Breast epithelium (tissue), 3 donors: ENCODE results near the gene BRD7.

Experiments
- POLR2A ChIP-seq: fragments of 450-650 bp; IDR thresholded peaks from one replicate; pipeline ENCODE4 v1.6.1; 2016; ENCODE audit warnings: antibody characterized with exemption, mild to moderate bottlenecking, moderate library complexity
- POLR2AphosphoS5 ChIP-seq, 3 donors: sonication (generic); formaldehyde crosslinking; IDR thresholded peaks; one replicate each; pipeline ENCODE4 v1.6.1; 2017; ENCODE audit warnings: antibody characterized with exemption in 3 of 3
- TF ChIP-seq, protein P1 (sequence below), 3 donors: fragments of 450-650 bp; IDR thresholded peaks; one replicate each; pipeline ENCODE4 v1.5.1; 2016 to 2017; ENCODE audit warnings: antibody characterized with exemption in 3 of 3, mild to moderate bottlenecking in 3 of 3, moderate library complexity in 3 of 3

DNA sequence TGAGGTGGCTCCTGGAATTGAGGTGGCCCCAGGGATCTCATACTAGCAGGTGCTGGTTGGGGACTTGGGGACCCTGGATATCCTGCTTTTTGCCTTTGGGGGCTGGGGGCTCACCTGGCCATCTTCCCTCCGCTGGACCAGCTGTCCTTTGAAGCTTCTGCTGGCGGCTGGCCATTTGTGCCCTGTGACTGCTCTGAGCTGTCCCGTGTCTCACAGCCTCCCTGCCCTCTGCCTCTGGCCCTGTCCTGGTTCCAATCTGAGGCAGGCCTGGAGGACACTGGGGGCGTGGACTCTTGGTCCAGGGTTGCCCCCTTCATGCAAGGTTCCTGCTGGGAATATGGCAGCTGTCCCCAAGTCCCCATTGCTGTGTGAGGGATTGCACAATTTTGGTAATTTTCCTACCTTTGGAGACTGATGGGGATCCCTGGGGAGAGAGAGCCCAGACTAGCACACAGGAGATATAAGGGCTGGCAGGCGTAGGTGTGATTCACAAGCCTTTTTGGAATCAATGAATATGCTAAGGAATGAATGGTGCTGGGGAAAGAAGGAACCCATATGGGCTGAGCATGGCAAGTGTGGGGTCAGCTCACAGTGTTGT, 83.3 kb downstream of the BRD7 start:
- TF ChIP-seq, protein P1, sequence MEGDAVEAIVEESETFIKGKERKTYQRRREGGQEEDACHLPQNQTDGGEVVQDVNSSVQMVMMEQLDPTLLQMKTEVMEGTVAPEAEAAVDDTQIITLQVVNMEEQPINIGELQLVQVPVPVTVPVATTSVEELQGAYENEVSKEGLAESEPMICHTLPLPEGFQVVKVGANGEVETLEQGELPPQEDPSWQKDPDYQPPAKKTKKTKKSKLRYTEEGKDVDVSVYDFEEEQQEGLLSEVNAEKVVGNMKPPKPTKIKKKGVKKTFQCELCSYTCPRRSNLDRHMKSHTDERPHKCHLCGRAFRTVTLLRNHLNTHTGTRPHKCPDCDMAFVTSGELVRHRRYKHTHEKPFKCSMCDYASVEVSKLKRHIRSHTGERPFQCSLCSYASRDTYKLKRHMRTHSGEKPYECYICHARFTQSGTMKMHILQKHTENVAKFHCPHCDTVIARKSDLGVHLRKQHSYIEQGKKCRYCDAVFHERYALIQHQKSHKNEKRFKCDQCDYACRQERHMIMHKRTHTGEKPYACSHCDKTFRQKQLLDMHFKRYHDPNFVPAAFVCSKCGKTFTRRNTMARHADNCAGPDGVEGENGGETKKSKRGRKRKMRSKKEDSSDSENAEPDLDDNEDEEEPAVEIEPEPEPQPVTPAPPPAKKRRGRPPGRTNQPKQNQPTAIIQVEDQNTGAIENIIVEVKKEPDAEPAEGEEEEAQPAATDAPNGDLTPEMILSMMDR (IDR thresholded peaks at IDR 0.05): no peak
- no peak for TF ChIP-seq POLR2AphosphoS5 (IDR thresholded peaks at IDR 0.05)
- TF ChIP-seq POLR2A: no peak
